GM12878 (cell line): Measurements from ENCODE around the gene SEC14L1. TPM values are rescaled to one million over a fixed set of nuclear protein-coding genes. Genes with fewer than 3 reads are reported as not detected.

Source experiments
- ATAC-seq: fragments of 200-7000 bp; cut with Tn5 transposase; 3 replicates; pipeline ENCODE4 v1.9.1; 2020; ENCODE audit warnings: mild to moderate bottlenecking, moderate library complexity
- BruUV-seq: library from RNA; stranded (reverse); fragments of 400-500 nt; replicated peaks from 2 replicates; lab custom pipeline; 2021; lab: Mats Ljungman, UMichigan
- CTCF ChIA-PET: fragments of 300-600 bp; sonication (Branson Sonifier 250); formaldehyde crosslinking; extraction: SDS; loops from one replicate; lab custom pipeline; 2021; ENCODE audit warnings: inconsistent platforms; lab: Yijun Ruan, JAX
- POLR2A ChIA-PET: fragments of 350-600 bp; formaldehyde crosslinking; extraction: SDS; loops from one replicate; lab custom pipeline; 2021; ENCODE audit warnings: inconsistent platforms; lab: Charles Lee
- RAD21 ChIA-PET: fragments of 300-600 bp; sonication (Branson Sonifier 250); formaldehyde crosslinking; loops from one replicate; lab custom pipeline; 2023; ENCODE audit warnings: antibody characterized with exemption; ENCODE audit not compliant: unreplicated experiment; lab: Charles Lee
- SMC1A ChIA-PET: fragments of 300-600 bp; sonication (Branson Sonifier 250); formaldehyde crosslinking; loops from one replicate; lab custom pipeline; 2023; ENCODE audit not compliant: unreplicated experiment, uncharacterized antibody; lab: Charles Lee
- DNase-seq: peaks from one replicate; pipeline ENCODE4 v3.0.0-alpha.2; 2011; ENCODE audit warnings: low read depth, low spot score
- FAIRE-seq: peaks from 3 replicates; lab custom pipeline; 2011; peaks lifted over from hg19 to GRCh38; lab: Jason Lieb, UNC
- H2AFZ ChIP-seq: 2 replicates; pipeline ENCODE4 v1.6.0; 2011; ENCODE audit warnings: low read depth, low read length, control low read depth; ENCODE audit not compliant: control insufficient read depth
- H3K27ac ChIP-seq: 2 replicates; pipeline ENCODE4 v1.5.1; 2011; ENCODE audit warnings: control low read depth; ENCODE audit not compliant: control insufficient read depth, insufficient read depth
- H3K27me3 ChIP-seq, 2 experiments: replicated peaks in 1 of 2; 2 replicates each; pipeline versions ENCODE4 v1.6.0 to v1.6.1; 2011; ENCODE audit warnings: low read length in 1 of 2; ENCODE audit not compliant: control insufficient read depth in 2 of 2, insufficient read depth in 2 of 2
- H3K36me3 ChIP-seq, 2 experiments: 2 replicates each; pipeline ENCODE4 v1.5.1; 2011; ENCODE audit warnings: low read length in 1 of 2; ENCODE audit not compliant: control insufficient read depth in 2 of 2, insufficient read depth in 2 of 2
- H3K4me1 ChIP-seq: 2 replicates; pipeline ENCODE4 v1.6.1; 2011; ENCODE audit warnings: mild to moderate bottlenecking, low read length, moderate library complexity, mixed read lengths; ENCODE audit not compliant: control insufficient read depth, insufficient read depth
- H3K4me2 ChIP-seq: 2 replicates; pipeline ENCODE4 v1.6.0; 2011; ENCODE audit warnings: control low read depth; ENCODE audit not compliant: control insufficient read depth, insufficient read depth
- H3K4me3 ChIP-seq: fragments of 200-600 bp; sonication (generic); 2 replicates; pipeline ENCODE4 v1.5.1; 2016
- H3K79me2 ChIP-seq: 2 replicates; pipeline ENCODE4 v1.6.0; 2011; ENCODE audit warnings: low read length; ENCODE audit not compliant: control insufficient read depth, insufficient read depth
- H3K9ac ChIP-seq: 2 replicates; pipeline ENCODE4 v1.8.0; 2011; ENCODE audit warnings: low read length, control low read depth, mixed read lengths; ENCODE audit not compliant: control insufficient read depth, insufficient read depth
- H3K9me3 ChIP-seq: replicated peaks from 3 replicates; pipeline ENCODE4 v1.5.1; 2011; ENCODE audit warnings: mild to moderate bottlenecking, low read length; ENCODE audit not compliant: control insufficient read depth, insufficient read depth
- H4K20me1 ChIP-seq: 2 replicates; pipeline ENCODE4 v1.6.0; 2011; ENCODE audit not compliant: control insufficient read depth, insufficient read depth
- ASH2L ChIP-seq: fragments of 300-600, 200-600 bp; sonication (generic); IDR thresholded peaks from 2 replicates; pipeline ENCODE4 v1.6.1; 2017; ENCODE audit warnings: low read depth, mild to moderate bottlenecking, borderline replicate concordance
- ATF2 ChIP-seq: IDR thresholded peaks from 2 replicates; pipeline ENCODE4 v1.6.1; 2012; ENCODE audit warnings: low read length, inconsistent platforms
- BACH1 ChIP-seq: fragments of 450-650 bp; IDR thresholded peaks from 2 replicates; pipeline ENCODE4 v1.6.1; 2017; ENCODE audit warnings: mild to moderate bottlenecking, borderline replicate concordance
- BRCA1 ChIP-seq: IDR thresholded peaks from 2 replicates; pipeline ENCODE4 v1.6.1; 2011; ENCODE audit warnings: low read depth, low read length, improper control_type of control experiment
- HCFC1 ChIP-seq: fragments of 150-350 bp; IDR thresholded peaks from 2 replicates; pipeline ENCODE4 v1.6.1; 2014; ENCODE audit warnings: low read length
- IKZF1 ChIP-seq: fragments of 450-650 bp; conservative IDR thresholded peaks from 2 replicates; pipeline ENCODE4 v1.6.1; 2017; ENCODE audit warnings: antibody characterized with exemption, mild to moderate bottlenecking
- IRF3 ChIP-seq: fragments of 450-650 bp; IDR thresholded peaks from 2 replicates; pipeline ENCODE4 v1.6.1; 2014; ENCODE audit warnings: mild to moderate bottlenecking
- JUNB ChIP-seq: IDR thresholded peaks from 2 replicates; pipeline ENCODE4 v1.6.1; 2016; ENCODE audit warnings: antibody characterized with exemption, mild to moderate bottlenecking
- KDM1A ChIP-seq: fragments of 200-600 bp; sonication (generic); IDR thresholded peaks from 2 replicates; pipeline ENCODE4 v1.6.1; 2016; ENCODE audit warnings: borderline replicate concordance
- LARP7 ChIP-seq: fragments of 450-650 bp; IDR thresholded peaks from 2 replicates; pipeline ENCODE4 v1.6.1; 2017; ENCODE audit warnings: mild to moderate bottlenecking
- MLLT1 ChIP-seq: fragments of 450-650 bp; IDR thresholded peaks from 2 replicates; pipeline ENCODE4 v1.6.1; 2016; ENCODE audit warnings: mild to moderate bottlenecking
- MXI1 ChIP-seq: fragments of 150-350 bp; IDR thresholded peaks from 2 replicates; pipeline ENCODE4 v1.6.1; 2011; ENCODE audit warnings: low read depth, mild to moderate bottlenecking, inconsistent platforms, low read length, improper control_type of control experiment
- MYB ChIP-seq: fragments of 150-350 bp; IDR thresholded peaks from 2 replicates; pipeline ENCODE4 v1.6.1; 2014; ENCODE audit warnings: mild to moderate bottlenecking, low read depth, low read length, borderline replicate concordance
- NBN ChIP-seq: fragments of 450-650 bp; IDR thresholded peaks from 2 replicates; pipeline ENCODE4 v1.6.1; 2016
- NFYA ChIP-seq: IDR thresholded peaks from 2 replicates; pipeline ENCODE4 v1.6.1; 2011; ENCODE audit warnings: low read depth, mild to moderate bottlenecking, low read length, improper control_type of control experiment, borderline replicate concordance
- NR2C1 ChIP-seq: fragments of 450-650 bp; IDR thresholded peaks from 2 replicates; pipeline ENCODE4 v1.6.1; 2017; ENCODE audit warnings: antibody characterized with exemption, mild to moderate bottlenecking, moderate library complexity
- RB1 ChIP-seq: fragments of 450-650 bp; formaldehyde crosslinking; IDR thresholded peaks from 2 replicates; pipeline ENCODE4 v1.6.1; 2017; ENCODE audit warnings: mild to moderate bottlenecking, borderline replicate concordance
- RUNX3 ChIP-seq: IDR thresholded peaks from 2 replicates; pipeline ENCODE4 v1.6.1; 2012; ENCODE audit warnings: low read length, inconsistent platforms
- TCF3 ChIP-seq: IDR thresholded peaks from 2 replicates; pipeline ENCODE4 v1.6.1; 2012; ENCODE audit warnings: low read depth, mild to moderate bottlenecking, low read length, borderline replicate concordance; ENCODE audit not compliant: insufficient read depth
- WRNIP1 ChIP-seq: IDR thresholded peaks from 2 replicates; pipeline ENCODE4 v1.6.1; 2011; ENCODE audit warnings: low read depth, low read length, improper control_type of control experiment, borderline replicate concordance
- WGBS: methylation state at CpG from one replicate; pipeline ENCODE4 v1.1.6; 2016; ENCODE audit warnings: low lambda C conversion rate; ENCODE audit not compliant: insufficient replicate concordance, insufficient coverage; ENCODE audit errors: missing lambda C conversion rate; 5-methylcytosine and 5-hydroxymethylcytosine counted together
- in situ Hi-C: fragments of 300-500 bp; cut with MboI; formaldehyde crosslinking; loops from 9 replicates; pipeline ENCODE4 v1.14.3; 2018; ENCODE audit warnings: mixed read lengths
- intact Hi-C: fragments of 100-400 bp; cut with micrococcal nuclease; formaldehyde crosslinking; loops from one replicate; pipeline ENCODE4 v1.14.2; 2022; ENCODE audit not compliant: unreplicated experiment
- polyA plus RNA-seq, 11 experiments: library from polyadenylated mRNA; depleted of rRNA in 4 of 11; unstranded in 6 of 11; stranded (reverse) in 5 of 11; fragments of >200 nt; fragmentation: Nextera tagmentation in 4 of 11; fragmentation: Illumina TruSeq in 1 of 11; extraction: Ambion mirVana in 4 of 11; extraction: Trizol in 1 of 11; gene quantifications; 1 replicate in 1 of 11; 2 replicates in 10 of 11; pipeline versions ENCODE4 v1.2.1 to v1.2.3, GENCODE V29; 2011 to 2016; ENCODE audit warnings: inconsistent platforms in 2 of 11, missing spikeins in 2 of 11, low read depth in 1 of 11
- total RNA-seq, 4 experiments: library from RNA; depleted of rRNA in 3 of 4; stranded (reverse); fragments of >200 nt in 3 of 4; fragmentation: Illumina TruSeq in 1 of 4; extraction: Trizol in 1 of 4; gene quantifications; 2 replicates each; pipeline versions ENCODE4 v1.2.1 to v1.2.3, GENCODE V29; 2013 to 2021

SEC14L1 gene
- total and polyA plus RNA-seq, 10 of the 15 experiments (the other 5 are each of a cell fraction or from before 2014, with no cell fraction given), result 6.3 to 66.1 (median 33.5) TPM

- ChIA-PET SMC1A (interaction anchor here (0.6 to 2.0 kb wide), 11 partner anchors 17 to 102 kb away, joined by 3 to 20 read pairs (median 4); no protein-coding TSS in a partner anchor), RAD21 (interaction anchor here (0.8 to 2.6 kb wide), 11 partner anchors 20 to 135 kb away, joined by 3 to 11 read pairs (median 5); partner anchors contain the start of gene SEC14L1), POLR2A (interaction anchor here (0.5 to 2.1 kb wide), 8 partner anchors 11 to 92 kb away, joined by 3 to 10 read pairs (median 3); partner anchors contain the start of gene SEC14L1), CTCF (interaction anchor here (0.6 to 1.4 kb wide), 7 partner anchors 17 to 1663 kb away, joined by 3 to 4 read pairs (median 3); no protein-coding TSS in a partner anchor)
- peak overlapping the region; percentile 11 for H3K9ac ChIP-seq
- H3K27ac ChIP-seq, result peak overlapping the region; percentile 67
- peaks cover 57% of the 10 kb centered on the region for H3K4me1 ChIP-seq
- H2AFZ ChIP-seq, result no peak overlapping the region; the same call in 1 of the 2 replicates
- BruUV-seq, result no TSS peak
- intact Hi-C loops (loop anchor here (2.0 to 5.0 kb wide), 2 partner anchors 42 to 91 kb away; no protein-coding TSS in a partner anchor), in situ Hi-C loops (no loop called here)
- no peaks in the 10 kb centered on the region for H3K9me3 ChIP-seq
- H3K4me2 ChIP-seq, result peak overlapping the region; percentile 60
- no peaks in the 10 kb centered on the region for H3K27me3 ChIP-seq
- H3K36me3 ChIP-seq, result peaks cover 11 to 17% of the 10 kb centered on the region in 2 experiments
- ATAC-seq (peak; percentile 79), FAIRE-seq (peak; percentile 69), DNase-seq (no peak)
- H3K79me2 ChIP-seq, result peaks cover 70% of the 10 kb centered on the region
- H4K20me1 ChIP-seq, result no peaks in the 10 kb centered on the region
- peak overlapping the region; percentile 53 for H3K4me3 ChIP-seq
- 88% methylated on average over 17 of the region's 17 CpGs for WGBS
- TF ChIP-seq RUNX3, result 0 out of 2 replicates have a peak, but pooled peaks have one; percentile 10
- peak; percentile 27; the same call in 1 of the 2 replicates for TF ChIP-seq NBN
- TF ChIP-seq ATF2, result no peak
- TF ChIP-seq MXI1, result 0 out of 2 replicates have a peak, but pooled peaks have one; percentile 39
- no peak for TF ChIP-seq LARP7
- TF ChIP-seq NR2C1, result no peak
- TF ChIP-seq HCFC1, result no peak
- TF ChIP-seq MYB, result no peak
- TF ChIP-seq BRCA1, result no peak
- TF ChIP-seq ASH2L, result no peak
- no peak for TF ChIP-seq IRF3
- no peak for TF ChIP-seq NFYA
- no peak; the same call in 1 of the 2 replicates for TF ChIP-seq JUNB
- no peak for TF ChIP-seq MLLT1
- no peak for TF ChIP-seq BACH1
- no peak for TF ChIP-seq RB1
- TF ChIP-seq IKZF1, result 0 out of 2 replicates have a peak, but pooled peaks have one; percentile 12
- no peak for TF ChIP-seq WRNIP1
- no peak for TF ChIP-seq KDM1A
- TF ChIP-seq TCF3, result no peak
Measured at GRCh38 chr17:77188084-77189066, 47.6 kb downstream of the SEC14L1 start.
